Peyer's patch (tissue), 4 donors: ENCODE data around the gene TRMT5.

Experiments used
- CTCF ChIP-seq, 6 experiments: fragments of 450-650 bp in 4 of 6; fragments of 200-600 bp in 2 of 6; sonication (generic) in 1 of 6; IDR thresholded peaks; one replicate each; pipeline ENCODE4 v1.5.1; 2017 to 2019; ENCODE audit warnings: antibody characterized with exemption in 6 of 6, mild to moderate bottlenecking in 3 of 6, moderate library complexity in 1 of 6
- POLR2A ChIP-seq, 2 donors: fragments of 450-650 bp; IDR thresholded peaks; one replicate each; pipeline ENCODE4 v1.5.1; 2017; ENCODE audit warnings: antibody characterized with exemption in 2 of 2, mild to moderate bottlenecking in 2 of 2, moderate library complexity in 2 of 2

GRCh38 chr14:60946773-60947172 is 34.1 kb downstream of the TRMT5 start:
- TF ChIP-seq CTCF (IDR thresholded peaks at IDR 0.05): no peak
- no peak for TF ChIP-seq POLR2A (IDR thresholded peaks at IDR 0.05)
